ENCODE results near the gene TEX54. TPM values are rescaled to one million over a fixed set of nuclear protein-coding genes. Genes with fewer than 3 reads are reported as not detected.
A peak's percentile ranks its signal among the peaks of the same experiment; 100 is the strongest.

TEX54 gene
- total and polyA plus RNA-seq, 2 of the 13 experiments (the other 11 are each of a cell fraction or from before 2014, with no cell fraction given), result not detected

- no peak for TF ChIP-seq NR1H2 (CRISPR knock-in tag; IDR thresholded peaks at IDR 0.05; ENCODE audit: borderline replicate concordance, low read depth)
- TF ChIP-seq MED8 (CRISPR knock-in tag; IDR thresholded peaks at IDR 0.05; ENCODE audit: insufficient replicate concordance), result peak; percentile 70
- TF ChIP-seq GABPB1 (CRISPR knock-in tag; IDR thresholded peaks at IDR 0.05), result peak; percentile 82
- TF ChIP-seq ZNF256 (CRISPR knock-in tag; conservative IDR thresholded peaks at IDR 0.05), result peak; percentile 93
- TF ChIP-seq ZFP62 (CRISPR knock-in tag; IDR thresholded peaks at IDR 0.05), result 0 out of 2 replicates have a peak, but pooled peaks have one; percentile 11
- TF ChIP-seq THAP9 (CRISPR knock-in tag; IDR thresholded peaks at IDR 0.05; ENCODE audit: borderline replicate concordance), result peak; percentile 78; the same call in 1 of the 2 replicates
- TF ChIP-seq ZNF556 (CRISPR knock-in tag; IDR thresholded peaks at IDR 0.05; ENCODE audit: borderline replicate concordance), result peak; percentile 62; the same call in 1 of the 2 replicates
- TF ChIP-seq SKIL (CRISPR knock-in tag; IDR thresholded peaks at IDR 0.05; ENCODE audit: borderline replicate concordance), result 0 out of 2 replicates have a peak, but pooled peaks have one; percentile 14
- peak; percentile 53 for TF ChIP-seq RFX5 (IDR thresholded peaks at IDR 0.05; ENCODE audit: low read depth, low read length)
- peak; percentile 98 for TF ChIP-seq E2F2 (CRISPR knock-in tag; IDR thresholded peaks at IDR 0.05; ENCODE audit: borderline replicate concordance)
- TF ChIP-seq HNF1B (CRISPR knock-in tag; IDR thresholded peaks at IDR 0.05), result no peak
- no peak for TF ChIP-seq MTF2 (CRISPR knock-in tag; IDR thresholded peaks at IDR 0.05; ENCODE audit: borderline replicate concordance)
- peak; percentile 40; the same call in 1 of the 2 replicates for TF ChIP-seq ZMYM2 (CRISPR knock-in tag; IDR thresholded peaks at IDR 0.05)
- peak; percentile 88 for TF ChIP-seq KAT8 (CRISPR knock-in tag; IDR thresholded peaks at IDR 0.05)
- TF ChIP-seq ZNF136 (CRISPR knock-in tag; IDR thresholded peaks at IDR 0.05; ENCODE audit: low read depth), result 0 out of 2 replicates have a peak, but pooled peaks have one; percentile 40
- peak; percentile 95 for TF ChIP-seq ZNF749 (CRISPR knock-in tag; IDR thresholded peaks at IDR 0.05; ENCODE audit: borderline replicate concordance)
- no peak for TF ChIP-seq CHD2 (IDR thresholded peaks at IDR 0.05; ENCODE audit: low read depth, low read length)
- no peak for TF ChIP-seq NPAS2 (CRISPR knock-in tag; IDR thresholded peaks at IDR 0.05; ENCODE audit: borderline replicate concordance)
- TF ChIP-seq ZNF121 (CRISPR knock-in tag; IDR thresholded peaks at IDR 0.05), result peak; percentile 64; the same call in 1 of the 2 replicates
Observed at GRCh38 chr11:62855571-62856332, 23.1 kb upstream of the TEX54 start (continued).
